Neural crest cell (in vitro differentiated cells): Measurements from ENCODE around the gene FUZ. TPM values are rescaled to one million over a fixed set of nuclear protein-coding genes. Genes with fewer than 3 reads are reported as not detected.

Source experiments
- DNase-seq: peaks from one replicate; pipeline ENCODE4 v3.0.0; 2021; ENCODE audit warnings: low read depth, mixed read lengths, low spot score
- H3K27ac Mint-ChIP-seq: one replicate; pipeline ENCODE4 v1.8.0; 2021; ENCODE audit warnings: mild to moderate bottlenecking, mixed read lengths; ENCODE audit not compliant: unreplicated experiment
- H3K27me3 Mint-ChIP-seq: 2 replicates; pipeline ENCODE4 v1.8.0; 2021; ENCODE audit warnings: low read depth, mild to moderate bottlenecking, mixed read lengths
- H3K36me3 Mint-ChIP-seq: 2 replicates; pipeline ENCODE4 v1.8.0; 2021; ENCODE audit warnings: low read depth, mild to moderate bottlenecking, mixed read lengths
- H3K4me1 Mint-ChIP-seq: 2 replicates; pipeline ENCODE4 v1.8.0; 2021; ENCODE audit warnings: mixed read lengths
- H3K4me3 Mint-ChIP-seq: one replicate; pipeline ENCODE4 v1.8.0; 2021; ENCODE audit warnings: mild to moderate bottlenecking, mixed read lengths
- H3K9me3 Mint-ChIP-seq: 2 replicates; pipeline ENCODE4 v1.8.0; 2021; ENCODE audit warnings: mixed read lengths
- CTCF ChIP-seq: fragments of 200-600 bp; sonication (generic); conservative IDR thresholded peaks from 2 replicates; pipeline ENCODE4 v1.5.0; 2021; ENCODE audit warnings: antibody characterized with exemption, mild to moderate bottlenecking
- total RNA-seq: library from RNA; stranded (reverse); gene quantifications from 2 replicates; pipeline ENCODE4 v1.2.1, GENCODE V29; 2021

Gene FUZ
- total RNA-seq, 1 donor from 2014 or later = 38.0 TPM

DNA sequence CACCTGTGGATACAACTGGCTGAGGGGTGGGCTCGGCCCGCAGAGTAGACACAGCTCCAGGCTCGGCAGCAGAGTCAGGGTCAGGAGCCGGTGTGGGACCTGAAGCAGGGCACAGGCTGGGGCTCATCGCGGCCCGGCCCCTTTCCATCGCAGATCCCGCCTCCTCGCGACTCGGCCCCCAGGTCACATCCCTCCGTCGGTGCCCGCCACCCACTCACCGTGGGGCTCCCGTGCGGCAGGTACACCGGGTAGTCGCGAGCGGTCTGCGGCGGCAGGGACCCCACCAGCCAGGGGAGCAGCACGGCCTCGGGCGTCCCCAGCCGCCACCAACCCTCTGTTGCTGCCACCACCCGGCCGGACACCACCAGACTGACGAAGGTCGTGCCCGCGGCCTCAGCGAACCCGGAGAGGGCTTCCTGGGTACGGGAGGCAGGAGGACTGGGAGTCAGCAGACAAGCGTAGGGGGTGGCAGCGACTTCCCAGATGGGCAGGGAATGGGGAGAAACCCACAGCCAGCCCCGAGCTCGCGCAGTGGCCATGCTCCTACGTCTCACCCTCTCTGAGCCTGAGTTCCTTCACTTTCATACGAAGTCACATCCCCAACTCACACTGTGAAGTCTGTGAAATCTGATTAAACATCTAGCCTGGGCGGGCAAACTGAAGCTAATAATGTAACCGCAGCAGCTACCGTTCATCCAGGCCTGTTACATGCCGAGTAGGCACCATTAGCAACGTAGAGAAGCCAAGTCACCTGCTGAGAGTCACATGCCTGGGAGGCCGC lies 3.7 kb downstream of the FUZ start:
- H3K4me1 Mint-ChIP-seq = peaks cover 41% of the 10 kb centered on the region
- peak; percentile 47 for DNase-seq
- no peak for TF ChIP-seq CTCF
- H3K36me3 Mint-ChIP-seq = peaks cover 5% of the 10 kb centered on the region
- peak overlapping the region; percentile 98 for H3K4me3 Mint-ChIP-seq
- H3K27me3 Mint-ChIP-seq = no peaks in the 10 kb centered on the region
- no peaks in the 10 kb centered on the region for H3K9me3 Mint-ChIP-seq
- peak overlapping the region; percentile 87 for H3K27ac Mint-ChIP-seq

DNA sequence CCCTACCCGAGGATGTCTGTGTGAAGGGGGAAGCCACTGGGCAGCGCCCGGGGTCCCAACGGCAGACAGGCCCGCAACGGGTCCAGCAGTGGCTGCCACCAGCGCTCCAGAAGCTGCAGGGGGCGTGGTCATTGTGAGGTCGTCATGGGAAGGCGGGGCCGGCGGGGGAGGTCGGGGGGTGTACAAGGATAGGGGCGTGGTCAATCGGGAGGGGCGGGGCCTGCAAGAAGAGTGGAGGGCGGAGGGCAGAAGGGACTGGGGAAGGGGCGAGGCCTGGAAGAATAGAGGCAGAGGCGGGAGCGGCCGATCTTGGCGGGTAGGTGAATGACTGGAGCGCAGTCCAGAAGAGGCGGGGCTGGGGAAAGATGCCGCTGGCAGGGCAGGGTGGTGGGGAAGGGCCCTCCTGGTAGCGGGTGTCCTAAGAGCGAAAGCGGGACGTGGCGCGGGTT lies 4.4 kb downstream of the FUZ start:
- peaks cover 37% of the 10 kb centered on the region for H3K4me1 Mint-ChIP-seq
- no peaks in the 10 kb centered on the region for H3K9me3 Mint-ChIP-seq
- peak overlapping the region; percentile 87 for H3K27ac Mint-ChIP-seq
- DNase-seq = peak; percentile 98
- no peaks in the 10 kb centered on the region for H3K27me3 Mint-ChIP-seq
- peaks cover 5% of the 10 kb centered on the region for H3K36me3 Mint-ChIP-seq
- TF ChIP-seq CTCF = no peak
- peak overlapping the region; percentile 98 for H3K4me3 Mint-ChIP-seq

DNA sequence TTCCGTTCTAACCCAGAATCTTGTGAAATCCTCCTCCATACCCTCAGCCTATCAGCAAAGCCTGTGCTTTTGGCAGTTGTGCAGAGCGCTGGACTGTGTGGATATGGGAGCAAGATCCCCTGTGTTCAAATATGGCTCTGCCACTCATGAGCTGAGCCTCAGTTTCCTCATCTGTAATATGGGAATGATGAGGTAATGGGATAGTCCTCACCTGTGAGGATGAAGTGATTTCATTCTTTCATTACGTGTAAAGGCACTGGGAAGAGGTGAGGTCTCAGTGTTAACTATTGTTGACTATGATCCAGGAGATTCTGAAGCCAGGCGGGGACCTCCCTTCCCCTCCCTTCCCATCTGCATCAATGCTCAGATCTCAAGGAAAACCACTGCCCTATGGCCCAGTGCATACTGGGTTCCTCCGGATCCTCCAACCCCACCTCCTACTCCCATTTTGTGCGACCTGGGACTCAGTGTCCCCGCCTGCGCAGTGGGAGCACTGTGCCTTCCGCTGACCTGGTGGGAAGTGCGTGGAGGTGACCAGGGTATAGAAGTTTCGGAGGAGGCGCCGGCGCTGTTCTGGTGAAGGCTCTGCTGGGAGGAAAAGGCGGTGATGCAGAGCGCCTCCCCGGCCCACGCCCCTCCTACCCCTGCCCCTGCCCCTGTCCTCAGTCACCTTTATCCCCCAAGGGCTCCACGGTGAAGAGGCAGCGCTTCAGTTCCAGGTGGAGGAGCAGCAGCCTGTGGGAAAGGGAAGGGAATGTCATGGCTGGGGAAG lies 5.0 kb downstream of the FUZ start:
- H3K27ac Mint-ChIP-seq = no peak overlapping the region
- no peaks in the 10 kb centered on the region for H3K9me3 Mint-ChIP-seq
- peak overlapping the region; percentile 98 for H3K4me3 Mint-ChIP-seq
- peaks cover 5% of the 10 kb centered on the region for H3K36me3 Mint-ChIP-seq
- H3K27me3 Mint-ChIP-seq = no peaks in the 10 kb centered on the region
- no peak for DNase-seq
- peaks cover 31% of the 10 kb centered on the region for H3K4me1 Mint-ChIP-seq
- TF ChIP-seq CTCF = no peak

GRCh38 chr19:49807058-49807903 lies 5.8 kb downstream of the FUZ start:
- Mint-ChIP-seq H3K27ac (peak overlapping the region; percentile 27), H3K36me3 (peaks cover 5% of the 10 kb centered on the region), H3K4me1 (peaks cover 25% of the 10 kb centered on the region), H3K27me3 (no peaks in the 10 kb centered on the region), H3K9me3 (no peaks in the 10 kb centered on the region), H3K4me3 (peak overlapping the region; percentile 51)
- TF ChIP-seq CTCF = no peak
- DNase-seq = no peak

DNA sequence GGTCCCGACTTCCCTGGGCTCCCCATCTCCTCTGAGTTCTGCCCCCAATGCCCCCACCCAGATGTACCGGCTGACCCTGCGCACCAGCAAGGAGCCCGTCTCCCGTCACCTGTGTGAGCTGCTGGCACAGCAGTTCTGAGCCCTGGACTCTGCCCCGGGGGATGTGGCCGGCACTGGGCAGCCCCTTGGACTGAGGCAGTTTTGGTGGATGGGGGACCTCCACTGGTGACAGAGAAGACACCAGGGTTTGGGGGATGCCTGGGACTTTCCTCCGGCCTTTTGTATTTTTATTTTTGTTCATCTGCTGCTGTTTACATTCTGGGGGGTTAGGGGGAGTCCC lies 6.5 kb downstream of the FUZ start:
- DNase-seq = no peak
- Mint-ChIP-seq H3K27ac (no peak overlapping the region), H3K27me3 (no peaks in the 10 kb centered on the region), H3K36me3 (peaks cover 5% of the 10 kb centered on the region), H3K9me3 (no peaks in the 10 kb centered on the region), H3K4me3 (peak overlapping the region; percentile 38), H3K4me1 (peaks cover 23% of the 10 kb centered on the region)
- no peak for TF ChIP-seq CTCF
